T47D (cell line): ENCODE data around the gene VWDE.
"Not testable (repeated sequence)": the region's sequence is repeated elsewhere in the genome, so short reads cannot be mapped to it uniquely, and the experiment has no call there.

Experiments
- DNase-seq, 2 experiments: peaks; one replicate each; pipeline versions ENCODE4 v3.0.0 to v3.0.0-alpha.2; 2011 to 2012; ENCODE audit warnings: low read depth in 1 of 2, low spot score in 1 of 2
- JUND ChIP-seq: IDR thresholded peaks from 2 replicates; pipeline ENCODE4 v1.6.1; 2012; ENCODE audit warnings: low read depth
- in situ Hi-C: cut with HindIII; loops from 2 replicates; pipeline ENCODE4 v1.10.0; 2016; ENCODE audit warnings: low sequenced_read_pairs, low pct_unique_long_range_greater_than_20kb

The VWDE gene

DNA sequence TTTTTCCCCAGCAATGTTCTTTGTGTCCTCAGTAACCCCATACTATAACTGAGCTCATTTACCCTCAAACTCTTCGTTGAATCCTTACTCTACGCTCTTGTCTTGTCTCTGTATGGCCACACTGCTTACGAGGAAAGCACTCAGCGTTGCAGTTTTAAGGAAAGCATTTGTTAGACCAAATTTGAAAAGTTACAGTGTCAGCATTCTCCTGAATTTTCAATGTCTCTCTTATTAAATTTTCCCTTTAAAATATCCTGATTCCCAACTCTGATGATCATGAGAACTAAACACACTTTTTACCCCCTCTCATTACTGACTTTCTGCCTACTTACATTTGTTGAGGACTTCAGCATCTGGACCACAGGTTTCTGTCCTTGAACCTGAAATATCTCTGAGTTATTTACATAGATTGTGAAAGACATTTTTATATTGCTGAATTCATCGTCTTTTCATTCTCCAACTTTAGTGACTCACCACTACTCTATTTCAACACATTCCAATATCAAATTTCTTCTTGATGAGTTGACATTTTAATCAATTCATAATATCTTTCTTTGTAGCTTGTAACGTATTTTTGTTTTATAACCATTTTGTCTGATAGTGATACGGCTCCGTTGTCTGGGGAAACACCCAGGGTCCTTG is 19.8 kb upstream of the VWDE start:
- no peak for DNase-seq
- TF ChIP-seq JUND, result no peak
- in situ Hi-C loops, result no loop called here

DNA sequence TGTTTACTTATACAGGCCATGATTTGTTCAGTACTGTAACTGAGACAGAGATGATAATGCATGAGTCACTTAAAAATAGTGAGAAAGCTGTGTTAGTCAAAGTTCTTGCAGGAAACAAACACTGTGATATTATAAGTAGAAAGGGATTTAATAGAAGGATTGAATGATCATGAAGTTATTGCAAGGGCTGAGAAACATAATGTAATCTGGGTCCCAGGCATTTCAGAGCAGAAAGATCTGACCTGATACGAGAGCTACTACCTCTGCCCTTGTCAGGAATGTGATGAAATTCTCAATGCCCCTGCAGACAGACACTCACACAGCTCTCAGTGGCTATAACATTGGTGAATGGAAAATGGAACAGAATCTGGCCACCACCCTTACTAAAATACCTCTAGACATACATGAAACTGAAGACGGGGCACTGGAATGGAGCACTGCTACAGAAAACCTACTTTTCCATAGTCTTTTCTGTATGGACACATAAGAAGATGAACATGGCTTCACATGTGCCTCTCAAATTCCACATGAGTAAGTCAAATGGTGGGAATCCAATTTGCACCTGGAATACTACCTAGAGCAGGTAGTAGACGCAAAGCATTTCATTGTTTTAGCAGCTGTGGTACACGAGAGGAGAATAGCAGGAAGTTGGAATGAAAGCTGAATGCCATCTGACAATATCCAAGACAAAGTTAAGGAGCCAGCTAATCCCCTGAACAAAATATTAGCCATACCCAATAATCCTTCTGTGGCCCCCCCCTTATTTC is 19.1 kb upstream of the VWDE start:
- no peak for DNase-seq
- in situ Hi-C loops, result no loop called here
- no peak for TF ChIP-seq JUND

GRCh38 chr7:12418452-12418851 is 14.8 kb upstream of the VWDE start:
- no peak for TF ChIP-seq JUND
- no peak for DNase-seq
- in situ Hi-C loops, result no loop called here

DNA sequence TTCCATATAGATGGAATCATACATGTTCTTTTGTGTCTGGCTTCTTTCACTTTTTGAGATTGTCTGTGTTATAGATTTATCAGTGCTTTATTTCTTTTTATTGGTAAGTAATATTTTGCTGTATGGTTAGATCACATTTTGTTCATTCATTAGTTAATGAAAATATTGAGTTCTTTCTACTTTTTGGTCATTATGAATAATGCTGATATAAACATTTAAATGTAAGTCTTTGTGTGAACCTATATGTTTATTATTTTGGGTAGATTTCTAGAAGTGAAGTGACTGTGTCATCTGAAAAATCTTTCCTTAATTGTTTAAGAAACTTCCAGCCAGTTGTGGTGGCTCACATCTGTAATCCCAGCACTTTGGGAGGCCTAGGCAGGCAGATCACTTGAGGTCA is 11.4 kb upstream of the VWDE start:
- in situ Hi-C loops, result no loop called here
- TF ChIP-seq JUND, result no peak
- DNase-seq, result no peak

- in situ Hi-C loops, result no loop called here
- TF ChIP-seq JUND, result no peak
- no peak for DNase-seq
Observed at GRCh38 chr7:12412407-12412806, 8.7 kb upstream of the VWDE start.

DNA sequence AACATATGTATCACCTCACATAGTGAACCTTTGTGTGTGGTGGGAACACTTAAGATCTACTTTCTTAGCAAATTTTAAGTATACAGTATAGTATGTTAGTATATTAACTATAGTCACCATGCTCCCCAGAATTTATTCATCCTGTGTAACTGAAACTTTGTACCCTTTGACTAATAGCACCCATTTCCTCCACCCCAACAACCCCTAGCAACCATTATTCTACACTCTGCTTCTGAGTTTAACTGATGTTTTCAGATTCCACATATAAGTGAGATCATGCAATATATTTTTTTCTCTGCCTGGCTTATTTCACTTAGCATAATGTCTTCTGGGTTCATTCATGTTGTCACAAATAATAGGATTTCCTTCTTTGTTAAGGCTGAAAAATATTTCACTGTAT is 6.9 kb upstream of the VWDE start:
- no peak for TF ChIP-seq JUND
- in situ Hi-C loops, result no loop called here
- no peak for DNase-seq

GRCh38 chr7:12409097-12409711 is 5.5 kb upstream of the VWDE start:
- in situ Hi-C loops, result no loop called here
- TF ChIP-seq JUND, result no peak
- DNase-seq, result no peak

- DNase-seq, in situ Hi-C loops: not testable (repeated sequence)
Observed at GRCh38 chr7:12407652-12408051, 4.0 kb upstream of the VWDE start.

DNA sequence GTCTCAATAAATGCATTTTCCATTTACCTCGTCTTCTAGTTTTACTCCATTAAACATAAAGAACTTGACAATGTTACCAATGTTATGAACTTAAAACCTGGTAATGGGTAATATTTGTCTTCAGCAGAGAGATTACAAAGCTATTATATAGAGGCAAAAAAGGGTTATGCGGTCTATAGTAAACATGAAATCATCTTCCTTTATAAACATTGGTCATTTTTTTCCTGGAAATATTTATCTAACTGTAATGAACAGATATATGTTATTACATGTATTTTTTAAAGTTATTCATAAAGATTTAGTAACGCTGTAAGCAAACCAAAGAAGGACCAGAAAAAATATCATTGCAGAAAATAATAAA is 1.3 kb downstream of the VWDE start:
- no peak for TF ChIP-seq JUND
- DNase-seq, result no peak
- in situ Hi-C loops, result no loop called here

- no peak for TF ChIP-seq JUND
- in situ Hi-C loops, result no loop called here
- no peak for DNase-seq
Observed at GRCh38 chr7:12401538-12402364, 1.9 kb downstream of the VWDE start.

DNA sequence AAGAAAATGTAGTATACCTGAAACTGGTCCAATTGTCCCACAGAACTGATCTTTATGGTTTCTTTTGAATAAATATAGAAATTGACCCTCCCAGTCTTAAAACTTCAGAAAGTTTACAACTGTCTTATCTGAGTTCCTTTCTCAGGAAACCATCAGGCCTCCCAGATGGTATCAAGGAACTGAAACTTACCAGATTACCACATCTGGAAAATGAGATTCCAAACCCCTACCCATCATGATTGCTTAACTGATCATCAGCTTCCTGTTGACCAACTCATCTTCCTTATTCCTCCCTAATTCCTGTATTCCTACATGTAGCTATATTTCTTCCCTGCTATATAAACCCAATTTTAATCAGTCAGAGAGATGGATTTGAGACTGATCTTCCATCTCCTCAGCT is 5.5 kb downstream of the VWDE start:
- no peak for TF ChIP-seq JUND
- in situ Hi-C loops, result no loop called here
- no peak for DNase-seq

GRCh38 chr7:12397671-12398070 is 6.0 kb downstream of the VWDE start:
- in situ Hi-C loops, result no loop called here
- DNase-seq, result no peak
- no peak for TF ChIP-seq JUND

DNA sequence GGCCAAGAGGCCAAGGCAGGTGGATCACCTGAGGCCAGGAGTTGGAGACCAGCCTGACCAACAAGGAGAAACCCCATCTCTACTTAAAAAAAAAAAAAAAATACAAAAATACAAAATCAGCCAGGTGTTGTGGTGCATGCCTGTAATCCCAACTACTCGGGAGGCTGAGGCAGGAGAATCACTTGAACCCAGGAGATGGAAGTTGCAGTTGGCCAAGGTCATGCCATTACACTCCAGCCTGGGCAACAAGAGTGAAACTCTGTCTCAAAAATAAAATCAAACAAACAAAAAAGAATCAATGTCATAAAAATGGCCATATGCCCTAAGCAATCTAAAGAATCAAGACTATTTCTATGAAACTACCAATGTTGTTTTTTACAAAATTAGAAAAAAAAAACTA is 7.0 kb downstream of the VWDE start:
- in situ Hi-C loops, DNase-seq: not testable (repeated sequence)
